ENCODE measurements around the gene GNAI2. TPM values are rescaled to one million over a fixed set of nuclear protein-coding genes. Genes with fewer than 3 reads are reported as not detected.

The GNAI2 gene
- total RNA-seq, 4 donors from 2014 or later: 157 to 305 (median 241) TPM

GRCh38 chr3:50288387-50289007 is 52.5 kb downstream of the GNAI2 start:
- ATAC-seq (ENCODE audit: low FRiP score): no peak
- DNase-seq (ENCODE audit: low spot score): no peak
- TF ChIP-seq CTCF (IDR thresholded peaks at IDR 0.05): no peak

- TF ChIP-seq CTCF (IDR thresholded peaks at IDR 0.05): no peak
- DNase-seq (ENCODE audit: low spot score) (no peak), ATAC-seq (ENCODE audit: low FRiP score) (no peak)
Measured at GRCh38 chr3:50289130-50289529, 53.1 kb downstream of the GNAI2 start.

- no peak for ATAC-seq (ENCODE audit: low FRiP score)
- no peak for DNase-seq (ENCODE audit: low spot score)
- TF ChIP-seq CTCF (IDR thresholded peaks at IDR 0.05): no peak
Measured at GRCh38 chr3:50290161-50290641, 54.2 kb downstream of the GNAI2 start.

- ATAC-seq (ENCODE audit: low FRiP score): peak; percentile 97
- peak; percentile 77 for DNase-seq (ENCODE audit: low spot score)
- no peak for TF ChIP-seq CTCF (IDR thresholded peaks at IDR 0.05)
Measured at GRCh38 chr3:50292159-50293078, 56.4 kb downstream of the GNAI2 start, which contains the start of gene IFRD2. Gene IFRD2 (minus strand): TSS chr3:50292429. CDS start chr3:50292274, 155 bp downstream.

- DNase-seq (ENCODE audit: low spot score) (no peak), ATAC-seq (ENCODE audit: low FRiP score) (no peak)
- TF ChIP-seq CTCF (IDR thresholded peaks at IDR 0.05): no peak
Measured at GRCh38 chr3:50293079-50293801, 57.2 kb downstream of the GNAI2 start.

GRCh38 chr3:50294089-50294488 is 58.1 kb downstream of the GNAI2 start:
- no peak for DNase-seq (ENCODE audit: low spot score)
- no peak for TF ChIP-seq CTCF (IDR thresholded peaks at IDR 0.05)
- no peak for ATAC-seq (ENCODE audit: low FRiP score)
